Lower lobe of right lung (tissue), 2 donors: ENCODE results near the gene SAT2. TPM values are rescaled to one million over a fixed set of nuclear protein-coding genes. Genes with fewer than 3 reads are reported as not detected.
A peak's percentile ranks its signal among the peaks of the same experiment; 100 is the strongest.

ENCODE experiments used
- ATAC-seq, 2 donors: fragments of 200-7000 bp; cut with Tn5 transposase; one replicate each; pipeline ENCODE4 v1.9.1; 2020 to 2022; ENCODE audit warnings: mild to moderate bottlenecking in 2 of 2, moderate library complexity in 2 of 2
- DNase-seq: peaks from one replicate; pipeline ENCODE4 v3.0.0-alpha.2; 2020
- H3K27ac ChIP-seq: fragments of 200-600 bp; one replicate; pipeline ENCODE4 v1.8.0; 2022
- H3K27me3 ChIP-seq: fragments of 200-600 bp; one replicate; pipeline ENCODE4 v1.8.0; 2022; ENCODE audit warnings: low read depth
- H3K36me3 ChIP-seq: fragments of 200-600 bp; one replicate; pipeline ENCODE4 v1.8.0; 2022; ENCODE audit warnings: mild to moderate bottlenecking
- H3K4me1 ChIP-seq: fragments of 200-600 bp; one replicate; pipeline ENCODE4 v1.8.0; 2022
- H3K4me3 ChIP-seq: fragments of 200-600 bp; one replicate; pipeline ENCODE4 v1.8.0; 2022; ENCODE audit warnings: mild to moderate bottlenecking
- H3K9me3 ChIP-seq: fragments of 200-600 bp; one replicate; pipeline ENCODE4 v1.8.0; 2022
- intact Hi-C: fragments of 100-400 bp; cut with DNase I; formaldehyde crosslinking; loops from one replicate; pipeline ENCODE4 v1.11.0; 2022
- total RNA-seq: library from RNA; stranded (reverse); fragmentation: NEBNext Ultra II Directional; extraction: Animal tissue kit (Norgen Biotek cat#: 25700); gene quantifications from one replicate; pipeline ENCODE4 v1.2.1, GENCODE V29; 2021
- TF ChIP-seq, protein P1 (sequence below): fragments of 200-600 bp; IDR thresholded peaks from one replicate; pipeline ENCODE4 v1.8.0; 2022; ENCODE audit warnings: antibody characterized with exemption, mild to moderate bottlenecking
- donor health status: DM: no; HTN: yes; CAD: no; lungs with severe emphysema.

The SAT2 gene
- total RNA-seq, 1 donor from 2014 or later: 86.3 TPM

DNA sequence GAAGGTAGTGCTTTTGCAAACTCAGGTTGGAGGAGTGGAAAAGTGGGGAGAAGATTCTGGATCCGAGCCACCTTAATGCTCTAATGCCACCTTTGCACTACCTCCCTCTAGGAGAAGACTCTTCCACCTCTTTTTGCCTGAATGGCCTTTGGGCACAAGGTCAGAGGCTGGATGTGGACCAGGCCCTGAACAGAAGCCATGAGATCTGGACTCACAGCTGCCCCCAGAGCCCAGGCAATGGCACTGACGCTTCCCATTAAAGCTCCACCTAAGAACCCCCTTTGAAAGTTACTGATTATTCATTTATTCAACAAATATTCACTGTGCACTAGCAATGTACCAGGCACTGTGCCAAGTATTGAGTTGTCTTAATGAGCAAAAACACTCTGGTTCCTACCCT, 5.5 kb upstream of the SAT2 start:
- TF ChIP-seq, protein P1, sequence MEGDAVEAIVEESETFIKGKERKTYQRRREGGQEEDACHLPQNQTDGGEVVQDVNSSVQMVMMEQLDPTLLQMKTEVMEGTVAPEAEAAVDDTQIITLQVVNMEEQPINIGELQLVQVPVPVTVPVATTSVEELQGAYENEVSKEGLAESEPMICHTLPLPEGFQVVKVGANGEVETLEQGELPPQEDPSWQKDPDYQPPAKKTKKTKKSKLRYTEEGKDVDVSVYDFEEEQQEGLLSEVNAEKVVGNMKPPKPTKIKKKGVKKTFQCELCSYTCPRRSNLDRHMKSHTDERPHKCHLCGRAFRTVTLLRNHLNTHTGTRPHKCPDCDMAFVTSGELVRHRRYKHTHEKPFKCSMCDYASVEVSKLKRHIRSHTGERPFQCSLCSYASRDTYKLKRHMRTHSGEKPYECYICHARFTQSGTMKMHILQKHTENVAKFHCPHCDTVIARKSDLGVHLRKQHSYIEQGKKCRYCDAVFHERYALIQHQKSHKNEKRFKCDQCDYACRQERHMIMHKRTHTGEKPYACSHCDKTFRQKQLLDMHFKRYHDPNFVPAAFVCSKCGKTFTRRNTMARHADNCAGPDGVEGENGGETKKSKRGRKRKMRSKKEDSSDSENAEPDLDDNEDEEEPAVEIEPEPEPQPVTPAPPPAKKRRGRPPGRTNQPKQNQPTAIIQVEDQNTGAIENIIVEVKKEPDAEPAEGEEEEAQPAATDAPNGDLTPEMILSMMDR: no peak
- Histone ChIP-seq H3K4me3 (no peak overlapping the region), H3K36me3 (no peaks in the 10 kb centered on the region), H3K4me1 (peaks cover 3% of the 10 kb centered on the region), H3K27ac (no peak overlapping the region), H3K9me3 (no peaks in the 10 kb centered on the region), H3K27me3 (no peaks in the 10 kb centered on the region)
- intact Hi-C loops: no loop called here
- DNase-seq (no peak), ATAC-seq (no peak)

DNA sequence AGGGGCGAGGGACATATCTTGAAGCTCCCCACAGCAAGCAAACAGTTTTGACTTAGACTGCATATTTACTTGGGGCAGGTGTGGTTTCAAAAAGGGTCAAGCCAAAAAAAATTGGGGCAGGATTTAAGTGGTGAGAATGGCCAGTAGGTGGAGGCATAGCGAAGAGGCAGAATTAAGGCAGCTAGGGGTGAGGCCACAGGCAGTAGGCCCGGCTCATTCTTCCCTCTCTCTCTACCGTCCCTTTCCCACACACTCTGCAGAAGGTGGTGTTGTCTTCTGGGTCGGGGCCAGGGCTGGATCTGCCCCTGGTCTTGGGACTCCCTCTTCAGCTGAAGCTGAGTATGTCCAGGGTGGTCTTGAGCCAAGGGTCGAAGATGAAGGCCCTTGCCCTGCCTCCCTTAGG, 4.9 kb upstream of the SAT2 start:
- TF ChIP-seq, protein P1: peak; percentile 45
- H3K9me3 ChIP-seq: no peaks in the 10 kb centered on the region
- no peak overlapping the region for H3K27ac ChIP-seq
- H3K4me3 ChIP-seq: no peak overlapping the region
- intact Hi-C loops: no loop called here
- H3K27me3 ChIP-seq: no peaks in the 10 kb centered on the region
- DNase-seq (peak; percentile 48), ATAC-seq (peak; percentile 46 to 50)
- H3K4me1 ChIP-seq: peaks cover 6% of the 10 kb centered on the region
- H3K36me3 ChIP-seq: no peaks in the 10 kb centered on the region

DNA sequence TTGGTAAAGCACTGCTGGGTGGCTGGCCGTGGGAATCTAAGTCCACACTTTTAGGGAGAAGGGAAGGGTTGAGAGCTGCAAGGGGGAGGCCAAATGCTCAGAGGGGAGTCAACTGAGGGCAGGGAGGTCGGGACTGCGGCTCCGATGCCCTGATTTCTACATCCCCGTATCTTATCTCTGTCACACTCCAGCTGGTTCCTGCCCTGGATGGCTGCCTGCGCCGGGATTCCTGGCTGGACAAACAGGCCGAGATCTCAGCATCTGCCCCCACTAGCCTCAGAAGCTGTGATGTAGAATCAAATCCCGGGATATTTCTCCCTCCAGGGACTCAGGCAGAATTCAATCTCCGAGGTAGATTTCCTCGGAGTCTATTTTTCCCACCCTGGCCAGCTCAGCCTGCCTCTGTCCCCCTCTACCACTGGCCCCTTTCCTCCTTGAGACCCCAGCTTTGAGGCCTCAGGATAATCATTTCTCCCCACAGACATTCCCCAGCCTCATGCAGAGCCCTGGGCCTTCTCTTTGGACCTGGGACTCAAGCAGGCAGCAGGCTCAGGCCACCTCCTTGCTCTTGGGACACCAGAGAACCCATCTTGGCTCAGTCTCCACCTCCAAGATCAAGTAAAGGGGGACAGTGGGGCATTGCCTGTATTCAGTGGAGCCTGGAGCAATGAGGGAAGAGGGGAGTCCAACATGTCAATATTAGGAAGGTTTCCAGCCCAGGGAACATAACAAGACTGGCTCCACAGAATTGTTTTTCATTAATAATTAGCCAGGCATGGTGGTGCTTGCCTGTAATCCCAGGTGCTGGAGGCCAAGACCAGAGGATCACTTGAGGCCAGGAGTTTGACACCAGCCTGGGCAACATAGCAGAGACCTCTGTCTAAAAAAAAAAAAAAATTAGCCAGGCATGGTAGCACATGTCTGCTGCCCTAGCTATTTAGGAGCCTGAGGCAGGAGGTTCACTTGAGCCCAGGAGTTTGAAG, 4.1 kb upstream of the SAT2 start:
- Histone ChIP-seq H3K9me3 (no peaks in the 10 kb centered on the region), H3K4me1 (peaks cover 10% of the 10 kb centered on the region), H3K4me3 (no peak overlapping the region), H3K27me3 (no peaks in the 10 kb centered on the region), H3K27ac (no peak overlapping the region), H3K36me3 (no peaks in the 10 kb centered on the region)
- ATAC-seq (no peak), DNase-seq (no peak)
- TF ChIP-seq, protein P1: no peak
- intact Hi-C loops: no loop called here

DNA sequence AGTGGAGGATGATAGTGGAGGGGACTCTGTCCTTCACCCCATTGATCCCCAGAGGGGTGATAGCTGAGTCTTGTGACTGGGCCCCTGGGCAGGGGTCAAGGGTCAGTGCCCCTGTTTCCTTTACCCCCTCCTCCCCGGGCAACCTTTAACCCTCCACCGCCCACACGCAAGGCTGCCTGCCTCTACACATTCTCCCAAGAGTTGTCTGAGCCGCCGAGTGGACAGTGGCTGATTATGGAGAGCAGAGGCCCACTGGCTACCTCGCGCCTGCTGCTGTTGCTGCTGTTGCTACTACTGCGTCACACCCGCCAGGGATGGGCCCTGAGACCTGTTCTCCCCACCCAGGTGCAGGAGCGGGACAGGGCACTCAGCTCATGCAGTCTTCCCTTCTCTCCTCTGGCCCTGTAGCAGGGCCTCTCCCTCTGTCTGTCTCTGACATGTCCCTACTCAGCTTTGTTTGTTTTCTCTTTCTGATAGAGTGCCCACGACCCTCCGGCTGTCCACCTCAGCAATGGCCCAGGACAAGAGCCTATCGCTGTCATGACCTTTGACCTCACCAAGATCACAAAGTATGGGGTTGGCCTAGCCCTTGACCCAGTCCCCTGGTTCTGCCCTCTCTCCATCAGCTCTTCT, 2.4 kb upstream of the SAT2 start, which contains the start of gene SHBG:
TSS of gene SHBG (plus strand) at position 197 of the 633 bp plus-strand sequence. CDS start at position 235, 38 bp downstream.
- ATAC-seq (no peak), DNase-seq (no peak)
- H3K27ac ChIP-seq: no peak within 1 kb of the TSS
- no peak within 1 kb of the TSS for H3K4me3 ChIP-seq
- peaks cover 12% of the 10 kb centered on the region for H3K36me3 ChIP-seq
- no peaks in the 10 kb centered on the region for H3K9me3 ChIP-seq
- H3K27me3 ChIP-seq: no peaks in the 10 kb centered on the region
- TF ChIP-seq, protein P1: no peak
- peaks cover 17% of the 10 kb centered on the region for H3K4me1 ChIP-seq
- intact Hi-C loops: no loop called here

DNA sequence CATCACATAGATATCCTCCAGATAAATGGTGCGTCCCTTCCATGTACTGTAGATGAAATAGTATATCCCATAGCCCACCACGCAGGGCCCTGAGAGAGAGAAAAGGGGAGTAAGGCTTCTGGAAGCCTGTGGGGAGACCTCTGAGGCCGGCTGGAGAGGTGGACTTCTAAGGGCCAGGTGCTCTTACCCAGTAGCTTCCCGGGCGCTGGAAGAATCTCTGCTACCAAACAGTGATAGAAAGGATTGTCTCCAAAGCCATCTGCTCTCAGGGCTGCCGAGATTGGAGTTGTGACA, 718 bp downstream of the SAT2 start:
- TF ChIP-seq, protein P1: no peak
- DNase-seq (no peak), ATAC-seq (no peak)
- Histone ChIP-seq H3K4me1 (peaks cover 17% of the 10 kb centered on the region), H3K27ac (peak overlapping the region; percentile 93), H3K36me3 (peaks cover 12% of the 10 kb centered on the region), H3K9me3 (no peaks in the 10 kb centered on the region), H3K4me3 (peak overlapping the region; percentile 78), H3K27me3 (no peaks in the 10 kb centered on the region)
- intact Hi-C loops: no loop called here
